DND-41 (cell line): ENCODE results near the gene LRRC28.

ENCODE experiments used
- ATAC-seq: fragments of 200-7000 bp; cut with Tn5 transposase; 3 replicates; pipeline ENCODE4 v1.9.1; 2021; ENCODE audit warnings: low read depth; ENCODE audit not compliant: insufficient read depth
- DNase-seq: peaks from one replicate; pipeline ENCODE4 v3.0.0-alpha.2; 2020
- H2AFZ ChIP-seq: 2 replicates; pipeline ENCODE4 v1.6.0; 2012; ENCODE audit warnings: low read depth, low read length
- H3K27ac ChIP-seq: 2 replicates; pipeline ENCODE4 v1.5.1; 2012; ENCODE audit warnings: low read length, inconsistent platforms
- H3K27me3 ChIP-seq: fragments of 200-600 bp; sonication (generic); 2 replicates; pipeline ENCODE4 v1.6.0; 2012; ENCODE audit warnings: low read length, mild to moderate bottlenecking, inconsistent platforms; ENCODE audit not compliant: insufficient read depth, poor library complexity
- H3K36me3 ChIP-seq: 2 replicates; pipeline ENCODE4 v1.5.1; 2012; ENCODE audit warnings: low read length, inconsistent platforms; ENCODE audit not compliant: insufficient read depth
- H3K4me1 ChIP-seq: 2 replicates; pipeline ENCODE4 v1.5.1; 2012; ENCODE audit warnings: mild to moderate bottlenecking, low read length; ENCODE audit not compliant: insufficient read depth
- H3K4me2 ChIP-seq: 2 replicates; pipeline ENCODE4 v1.6.0; 2012; ENCODE audit warnings: mild to moderate bottlenecking, moderate library complexity, low read length, inconsistent platforms; ENCODE audit not compliant: insufficient read depth
- H3K4me3 ChIP-seq, 2 experiments: fragments of 200-600 bp in 1 of 2; shearing (Covaris generic) in 1 of 2; 2 replicates each; pipeline ENCODE4 v1.5.1; 2012 to 2016; ENCODE audit warnings: inconsistent platforms in 2 of 2, low read length in 2 of 2, mild to moderate bottlenecking in 2 of 2, low read depth in 1 of 2, moderate library complexity in 1 of 2
- H3K79me2 ChIP-seq: 2 replicates; pipeline ENCODE4 v1.6.0; 2012; ENCODE audit warnings: low read length, inconsistent platforms; ENCODE audit not compliant: insufficient read depth
- H3K9ac ChIP-seq: 2 replicates; pipeline ENCODE4 v1.6.0; 2012; ENCODE audit warnings: low read depth, mild to moderate bottlenecking, inconsistent platforms, low read length, moderate library complexity
- H3K9me3 ChIP-seq: 2 replicates; pipeline ENCODE4 v1.5.1; 2012; ENCODE audit warnings: low read length, moderate library complexity, mild to moderate bottlenecking, inconsistent platforms; ENCODE audit not compliant: insufficient read depth, severe bottlenecking
- H4K20me1 ChIP-seq: 2 replicates; pipeline ENCODE4 v1.6.0; 2012; ENCODE audit warnings: low read length; ENCODE audit not compliant: insufficient read depth
- EZH2 ChIP-seq: IDR thresholded peaks from 3 replicates; pipeline ENCODE4 v1.6.1; 2012; ENCODE audit warnings: borderline replicate concordance, low read depth, mild to moderate bottlenecking, moderate library complexity, low read length, inconsistent platforms; ENCODE audit not compliant: severe bottlenecking
- TF ChIP-seq, protein P1 (sequence below): IDR thresholded peaks from 2 replicates; pipeline ENCODE4 v1.5.1; 2012; ENCODE audit warnings: borderline replicate concordance, low read length, moderate library complexity, mild to moderate bottlenecking; ENCODE audit not compliant: poor library complexity, severe bottlenecking; ENCODE audit errors: extremely low read depth

Gene LRRC28

DNA sequence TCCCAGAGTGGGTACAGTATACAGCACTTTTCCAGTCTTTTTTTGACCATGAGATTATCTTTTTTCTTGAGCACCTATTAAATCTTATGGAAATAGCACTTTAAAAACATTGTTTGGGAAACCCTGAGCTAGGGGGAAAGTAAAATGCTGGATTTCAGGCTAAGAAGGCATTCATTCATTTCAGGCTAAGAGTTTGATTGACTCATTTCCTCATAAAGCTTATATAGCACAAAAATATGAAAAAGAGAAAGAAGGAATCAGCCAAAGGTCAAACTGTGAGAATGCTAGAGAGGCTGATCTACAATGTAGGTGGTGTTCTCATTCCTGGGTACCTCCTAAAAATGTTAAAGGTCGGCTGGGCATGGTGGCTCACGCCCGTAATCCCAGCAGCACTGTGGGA, 12.4 kb upstream of the LRRC28 start:
- Histone ChIP-seq H3K79me2 (peaks cover 4% of the 10 kb centered on the region; the same call in 1 of the 2 replicates), H3K27ac (no peak overlapping the region), H3K4me2 (no peak overlapping the region), H3K4me1 (no peaks in the 10 kb centered on the region), H2AFZ (no peak overlapping the region), H3K36me3 (peaks cover 7% of the 10 kb centered on the region; the same call in 1 of the 2 replicates), H3K4me3 (no peak overlapping the region), H3K9ac (no peak overlapping the region), H3K9me3 (no peaks in the 10 kb centered on the region), H4K20me1 (no peaks in the 10 kb centered on the region), H3K27me3 (no peaks in the 10 kb centered on the region)
- no peak for ATAC-seq
- TF ChIP-seq, protein P1, sequence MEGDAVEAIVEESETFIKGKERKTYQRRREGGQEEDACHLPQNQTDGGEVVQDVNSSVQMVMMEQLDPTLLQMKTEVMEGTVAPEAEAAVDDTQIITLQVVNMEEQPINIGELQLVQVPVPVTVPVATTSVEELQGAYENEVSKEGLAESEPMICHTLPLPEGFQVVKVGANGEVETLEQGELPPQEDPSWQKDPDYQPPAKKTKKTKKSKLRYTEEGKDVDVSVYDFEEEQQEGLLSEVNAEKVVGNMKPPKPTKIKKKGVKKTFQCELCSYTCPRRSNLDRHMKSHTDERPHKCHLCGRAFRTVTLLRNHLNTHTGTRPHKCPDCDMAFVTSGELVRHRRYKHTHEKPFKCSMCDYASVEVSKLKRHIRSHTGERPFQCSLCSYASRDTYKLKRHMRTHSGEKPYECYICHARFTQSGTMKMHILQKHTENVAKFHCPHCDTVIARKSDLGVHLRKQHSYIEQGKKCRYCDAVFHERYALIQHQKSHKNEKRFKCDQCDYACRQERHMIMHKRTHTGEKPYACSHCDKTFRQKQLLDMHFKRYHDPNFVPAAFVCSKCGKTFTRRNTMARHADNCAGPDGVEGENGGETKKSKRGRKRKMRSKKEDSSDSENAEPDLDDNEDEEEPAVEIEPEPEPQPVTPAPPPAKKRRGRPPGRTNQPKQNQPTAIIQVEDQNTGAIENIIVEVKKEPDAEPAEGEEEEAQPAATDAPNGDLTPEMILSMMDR = no peak
- no peak for DNase-seq

DNA sequence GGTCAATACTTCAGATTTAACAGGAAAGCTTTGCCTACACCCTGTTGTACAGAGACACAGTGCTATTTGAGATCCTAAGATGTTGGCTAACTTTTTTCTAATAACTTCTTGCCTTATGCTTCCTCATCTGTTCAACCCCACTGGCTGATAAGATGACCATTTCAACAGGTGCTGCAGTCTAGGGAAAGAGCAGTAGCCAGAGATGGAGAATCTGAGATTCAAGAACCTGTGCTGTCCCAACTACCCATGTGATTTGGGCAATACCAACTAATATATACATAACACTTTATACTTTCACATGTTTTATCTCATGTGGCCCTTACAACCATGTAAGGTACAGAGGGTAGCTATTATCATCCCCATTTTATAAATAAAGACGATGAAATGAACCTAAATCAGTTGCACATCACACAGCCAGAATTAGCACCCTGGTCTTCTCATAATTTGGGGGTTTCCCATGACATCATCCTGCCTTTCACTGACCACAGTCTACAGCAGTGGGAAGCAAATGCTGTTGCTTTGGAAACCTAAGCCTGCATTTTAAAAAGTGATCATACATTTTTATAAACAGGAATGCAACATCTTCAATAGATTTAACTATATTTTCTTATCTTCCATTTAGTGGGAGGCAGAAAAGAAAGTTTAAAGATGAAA, 11.6 kb upstream of the LRRC28 start:
- H3K9me3 ChIP-seq = no peaks in the 10 kb centered on the region
- no peak overlapping the region for H3K4me2 ChIP-seq
- ATAC-seq = no peak
- no peak overlapping the region for H2AFZ ChIP-seq
- no peak overlapping the region for H3K9ac ChIP-seq
- no peaks in the 10 kb centered on the region for H3K4me1 ChIP-seq
- H3K79me2 ChIP-seq = peaks cover 4% of the 10 kb centered on the region; the same call in 1 of the 2 replicates
- no peaks in the 10 kb centered on the region for H3K27me3 ChIP-seq
- TF ChIP-seq EZH2 = no peak
- TF ChIP-seq, protein P1 = no peak
- no peak overlapping the region for H3K4me3 ChIP-seq
- H3K27ac ChIP-seq = no peak overlapping the region
- H4K20me1 ChIP-seq = no peaks in the 10 kb centered on the region
- DNase-seq = no peak
- peaks cover 7% of the 10 kb centered on the region; the same call in 1 of the 2 replicates for H3K36me3 ChIP-seq

DNA sequence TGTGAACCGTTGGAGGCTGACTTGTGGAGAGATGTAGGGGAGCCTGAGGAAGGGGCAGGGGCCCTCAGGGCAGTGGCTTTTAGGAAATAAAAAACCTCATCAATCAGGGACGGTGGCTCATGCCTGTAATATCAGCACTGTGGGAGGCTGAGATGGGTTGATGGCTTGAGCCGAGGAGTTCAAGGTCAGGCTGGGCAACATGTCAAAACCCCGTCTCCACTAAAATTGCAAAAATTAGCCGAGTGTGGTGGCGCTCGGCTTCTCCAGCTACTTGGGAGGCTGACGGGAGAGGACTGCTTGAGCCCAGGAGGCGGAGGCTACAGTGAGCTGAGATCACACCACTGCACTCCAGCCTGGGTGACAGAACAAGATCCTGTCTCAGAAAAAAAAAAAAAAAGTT, 9.5 kb upstream of the LRRC28 start:
- DNase-seq = no peak
- Histone ChIP-seq H3K36me3 (peaks cover 7% of the 10 kb centered on the region; the same call in 1 of the 2 replicates), H4K20me1 (no peaks in the 10 kb centered on the region), H3K4me3 (no peak overlapping the region), H3K79me2 (peaks cover 7% of the 10 kb centered on the region; the same call in 1 of the 2 replicates), H3K9me3 (no peaks in the 10 kb centered on the region), H3K9ac (no peak overlapping the region), H3K4me1 (peaks cover under 1% of the 10 kb centered on the region; the same call in 1 of the 2 replicates), H2AFZ (no peak overlapping the region), H3K27ac (no peak overlapping the region), H3K4me2 (no peak overlapping the region), H3K27me3 (no peaks in the 10 kb centered on the region)
- ATAC-seq = no peak
- no peak for TF ChIP-seq EZH2
- TF ChIP-seq, protein P1 = no peak
